Choroid plexus epithelial cell (primary cell): Measurements from ENCODE around the gene AGPAT4.

Experiments used
- DNase-seq: peaks from one replicate; pipeline ENCODE4 v3.0.0-alpha.2; 2010; ENCODE audit warnings: low read depth
- H3K4me3 ChIP-seq: 2 replicates; pipeline ENCODE4 v1.5.1; 2011; ENCODE audit warnings: low read depth, mild to moderate bottlenecking, control low read depth, low read length, moderate library complexity
- CTCF ChIP-seq: conservative IDR thresholded peaks from 2 replicates; pipeline ENCODE4 v1.5.1; 2011; ENCODE audit warnings: low read depth, mild to moderate bottlenecking, control low read depth, inconsistent platforms, low read length, moderate library complexity

AGPAT4 gene

GRCh38 chr6:161279677-161280415, 6.0 kb upstream of the AGPAT4 start:
- no peak overlapping the region for H3K4me3 ChIP-seq
- TF ChIP-seq CTCF = no peak
- no peak for DNase-seq

GRCh38 chr6:161276605-161277155, 2.8 kb upstream of the AGPAT4 start:
- TF ChIP-seq CTCF = no peak
- no peak overlapping the region for H3K4me3 ChIP-seq
- no peak for DNase-seq

- H3K4me3 ChIP-seq = no peak overlapping the region
- no peak for DNase-seq
- no peak for TF ChIP-seq CTCF
Measured at GRCh38 chr6:161274898-161275297, 1.0 kb upstream of the AGPAT4 start.

- DNase-seq = no peak
Measured at GRCh38 chr6:161274488-161274858, 612 bp upstream of the AGPAT4 start.

GRCh38 chr6:161273274-161273751, 548 bp downstream of the AGPAT4 start:
- peak overlapping the region; percentile 66 for H3K4me3 ChIP-seq
- no peak for TF ChIP-seq CTCF
- peak; percentile 70 for DNase-seq

More at GRCh38 chr6:161274488-161274858, 612 bp upstream of the AGPAT4 start:
- H3K4me3 ChIP-seq = peak overlapping the region; percentile 66
- TF ChIP-seq CTCF = no peak

GRCh38 chr6:161272635-161273273, 1.1 kb downstream of the AGPAT4 start:
- H3K4me3 ChIP-seq = peak overlapping the region; percentile 66
- TF ChIP-seq CTCF = no peak
- DNase-seq = peak; percentile 68
